Fibroblast of mammary gland (primary cell): ENCODE measurements around the gene CLDN2.
A peak's percentile ranks its signal among the peaks of the same experiment; 100 is the strongest.

Experiments used
- DNase-seq: peaks from one replicate; pipeline ENCODE4 v3.0.0-alpha.2; 2010; ENCODE audit warnings: low read depth
- H3K4me3 ChIP-seq: 2 replicates; pipeline ENCODE4 v1.5.1; 2011; ENCODE audit warnings: low read depth, mild to moderate bottlenecking, low read length, moderate library complexity; ENCODE audit not compliant: control insufficient read depth
- CTCF ChIP-seq: conservative IDR thresholded peaks from 2 replicates; pipeline ENCODE4 v1.5.1; 2011; ENCODE audit warnings: low read depth, low read length, inconsistent platforms; ENCODE audit not compliant: control insufficient read depth, insufficient read depth

The CLDN2 gene

GRCh38 chrX:106972896-106973295 lies 52.7 kb downstream of the CLDN2 start:
- no peak for DNase-seq
- TF ChIP-seq CTCF = no peak
- H3K4me3 ChIP-seq = no peak overlapping the region

- no peak for TF ChIP-seq CTCF
- DNase-seq = peak; percentile 25
- no peak overlapping the region for H3K4me3 ChIP-seq
These were observed 53.4 kb downstream of the CLDN2 start for GRCh38 chrX:106973433-106974149.

GRCh38 chrX:106976416-106976815 lies 56.2 kb downstream of the CLDN2 start:
- H3K4me3 ChIP-seq = no peak overlapping the region
- TF ChIP-seq CTCF = no peak
- DNase-seq = no peak
